SK-N-MC (cell line): ENCODE measurements around the gene MOGAT3.

Experiments used
- FOXP2 ChIP-seq: optimal IDR thresholded peaks from 2 replicates; pipeline ENCODE3; 2011; ENCODE audit warnings: mild to moderate bottlenecking, moderate library complexity; ENCODE audit not compliant: insufficient read depth; ENCODE audit errors: extremely low read length, control extremely low read depth
- POLR2AphosphoS5 ChIP-seq: IDR thresholded peaks from 2 replicates; pipeline ENCODE4 v1.6.1; 2012; ENCODE audit warnings: mild to moderate bottlenecking, low read depth, low read length, borderline replicate concordance

- no peak for TF ChIP-seq POLR2AphosphoS5
- no peak for TF ChIP-seq FOXP2
Observed at GRCh38 chr7:101155303-101155702, 45.5 kb downstream of the MOGAT3 start.
